ENCODE results near the gene IL1A.

The IL1A gene

DNA sequence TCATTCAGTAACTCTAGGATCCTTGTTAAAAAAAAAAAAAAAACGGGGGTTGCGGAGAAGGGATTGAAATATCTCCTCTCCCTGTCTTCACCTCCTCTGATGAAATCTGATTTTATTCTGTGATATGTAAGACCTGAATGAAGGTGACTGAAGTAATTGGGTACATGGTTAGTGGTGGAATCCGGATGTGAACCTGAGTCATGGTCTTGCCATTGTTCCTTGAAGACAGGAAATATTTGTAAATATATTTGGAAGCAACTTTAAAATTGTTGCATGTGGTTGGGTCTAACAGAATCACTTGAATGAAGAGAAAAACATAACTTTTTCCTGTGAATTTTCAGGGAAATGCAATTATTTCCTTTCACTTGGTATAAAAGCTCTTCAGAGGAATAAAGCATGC lies 3.0 kb upstream of the IL1A start:
- Histone ChIP-seq H3K4me1 (ENCODE audit: insufficient read depth, low read length) (no peaks in the 10 kb centered on the region), H3K4me3 (ENCODE audit: low read depth in 1 of 2, low read length in 2 of 2) (no peak overlapping the region), H3K4me2 (ENCODE audit: insufficient read depth, low read length) (no peak overlapping the region), H3K27ac (ENCODE audit: low read length) (no peak overlapping the region), H3K9ac (ENCODE audit: low read depth, low read length) (no peak overlapping the region), H4K20me1 (ENCODE audit: insufficient read depth, low read length) (no peaks in the 10 kb centered on the region), H3K9me3 (ENCODE audit: insufficient read depth, low read length, severe bottlenecking) (no peaks in the 10 kb centered on the region), H3K79me2 (ENCODE audit: insufficient read depth, low read length) (no peaks in the 10 kb centered on the region), H3K36me3 (ENCODE audit: insufficient read depth, low read length) (no peaks in the 10 kb centered on the region), H3K27me3 (ENCODE audit: insufficient read depth, low read length, poor library complexity) (peaks cover 12% of the 10 kb centered on the region), H2AFZ (ENCODE audit: low read depth, low read length) (no peak overlapping the region)
- DNase-seq (no peak), ATAC-seq (ENCODE audit: insufficient read depth, low read depth) (no peak)
- TF ChIP-seq EZH2 (IDR thresholded peaks at IDR 0.05; ENCODE audit: borderline replicate concordance, low read depth, low read length, severe bottlenecking): no peak
- TF ChIP-seq, protein P1, sequence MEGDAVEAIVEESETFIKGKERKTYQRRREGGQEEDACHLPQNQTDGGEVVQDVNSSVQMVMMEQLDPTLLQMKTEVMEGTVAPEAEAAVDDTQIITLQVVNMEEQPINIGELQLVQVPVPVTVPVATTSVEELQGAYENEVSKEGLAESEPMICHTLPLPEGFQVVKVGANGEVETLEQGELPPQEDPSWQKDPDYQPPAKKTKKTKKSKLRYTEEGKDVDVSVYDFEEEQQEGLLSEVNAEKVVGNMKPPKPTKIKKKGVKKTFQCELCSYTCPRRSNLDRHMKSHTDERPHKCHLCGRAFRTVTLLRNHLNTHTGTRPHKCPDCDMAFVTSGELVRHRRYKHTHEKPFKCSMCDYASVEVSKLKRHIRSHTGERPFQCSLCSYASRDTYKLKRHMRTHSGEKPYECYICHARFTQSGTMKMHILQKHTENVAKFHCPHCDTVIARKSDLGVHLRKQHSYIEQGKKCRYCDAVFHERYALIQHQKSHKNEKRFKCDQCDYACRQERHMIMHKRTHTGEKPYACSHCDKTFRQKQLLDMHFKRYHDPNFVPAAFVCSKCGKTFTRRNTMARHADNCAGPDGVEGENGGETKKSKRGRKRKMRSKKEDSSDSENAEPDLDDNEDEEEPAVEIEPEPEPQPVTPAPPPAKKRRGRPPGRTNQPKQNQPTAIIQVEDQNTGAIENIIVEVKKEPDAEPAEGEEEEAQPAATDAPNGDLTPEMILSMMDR (IDR thresholded peaks at IDR 0.05; ENCODE audit: borderline replicate concordance, extremely low read depth, low read length, poor library complexity, severe bottlenecking): no peak

DNA sequence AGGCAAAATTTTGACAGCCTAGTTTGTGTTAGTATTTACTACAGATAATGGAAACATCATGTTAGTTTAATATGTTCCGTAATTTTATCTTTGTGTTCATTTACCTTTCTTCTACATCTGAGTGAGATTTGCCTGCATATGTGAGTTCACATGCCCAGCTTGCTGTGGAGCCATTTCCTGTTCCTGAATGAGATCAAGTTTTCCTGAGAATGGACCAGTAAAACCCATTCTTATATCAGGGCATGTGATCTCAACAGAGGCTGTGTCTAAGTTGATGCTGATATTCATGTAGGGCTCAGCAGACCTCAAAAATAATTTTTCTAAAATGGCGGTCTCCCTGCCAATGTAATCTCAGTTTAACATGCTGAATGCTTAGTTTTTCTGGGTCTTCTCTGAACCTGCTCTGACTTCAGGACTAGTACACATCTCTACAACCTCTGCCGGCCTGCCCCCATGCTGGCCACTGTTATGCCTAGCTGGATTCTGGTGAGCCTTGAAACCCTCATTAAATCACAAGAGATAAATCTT lies 1.0 kb downstream of the IL1A start:
- Histone ChIP-seq H3K9ac (ENCODE audit: low read depth, low read length) (no peak overlapping the region), H3K27me3 (ENCODE audit: insufficient read depth, low read length, poor library complexity) (peaks cover 19% of the 10 kb centered on the region), H3K4me3 (ENCODE audit: low read depth in 1 of 2, low read length in 2 of 2) (no peak overlapping the region), H3K9me3 (ENCODE audit: insufficient read depth, low read length, severe bottlenecking) (no peaks in the 10 kb centered on the region), H3K36me3 (ENCODE audit: insufficient read depth, low read length) (no peaks in the 10 kb centered on the region), H3K79me2 (ENCODE audit: insufficient read depth, low read length) (no peaks in the 10 kb centered on the region), H4K20me1 (ENCODE audit: insufficient read depth, low read length) (no peaks in the 10 kb centered on the region), H3K27ac (ENCODE audit: low read length) (no peak overlapping the region), H3K4me1 (ENCODE audit: insufficient read depth, low read length) (no peaks in the 10 kb centered on the region), H2AFZ (ENCODE audit: low read depth, low read length) (no peak overlapping the region), H3K4me2 (ENCODE audit: insufficient read depth, low read length) (no peak overlapping the region)
- DNase-seq (no peak), ATAC-seq (ENCODE audit: insufficient read depth, low read depth) (no peak)
- TF ChIP-seq, protein P1 (IDR thresholded peaks at IDR 0.05; ENCODE audit: borderline replicate concordance, extremely low read depth, low read length, poor library complexity, severe bottlenecking): no peak
- no peak for TF ChIP-seq EZH2 (IDR thresholded peaks at IDR 0.05; ENCODE audit: borderline replicate concordance, low read depth, low read length, severe bottlenecking)

DNA sequence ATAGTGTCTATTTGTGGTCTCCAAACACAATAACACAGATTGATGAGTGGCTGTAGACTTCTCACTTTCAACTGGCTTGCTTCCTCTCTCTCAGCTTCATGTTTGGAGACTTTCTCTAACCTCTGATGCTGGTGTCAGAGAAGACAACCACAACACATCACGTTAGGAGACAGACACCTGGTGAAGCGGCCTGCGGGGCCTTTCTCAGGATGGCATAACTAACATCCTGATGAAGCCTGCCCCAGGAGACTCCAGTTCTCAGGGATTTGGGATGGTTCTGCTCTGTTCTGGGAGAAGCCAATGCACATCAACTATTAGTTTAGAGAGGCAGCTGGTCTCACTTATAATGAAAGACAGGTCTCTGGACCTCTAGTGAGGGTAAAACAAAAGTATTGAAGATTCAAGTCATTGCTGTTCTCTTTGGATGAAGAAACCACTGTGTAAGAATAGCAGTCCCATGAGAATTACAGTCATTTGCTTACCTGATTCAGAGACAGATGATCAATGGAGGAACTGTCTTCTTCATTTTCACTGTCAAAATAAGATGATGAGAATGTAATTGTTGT lies 2.0 kb downstream of the IL1A start:
- DNase-seq (no peak), ATAC-seq (ENCODE audit: insufficient read depth, low read depth) (no peak)
- Histone ChIP-seq H3K4me3 (ENCODE audit: low read depth in 1 of 2, low read length in 2 of 2) (no peak overlapping the region), H3K36me3 (ENCODE audit: insufficient read depth, low read length) (no peaks in the 10 kb centered on the region), H2AFZ (ENCODE audit: low read depth, low read length) (no peak overlapping the region), H3K9ac (ENCODE audit: low read depth, low read length) (no peak overlapping the region), H3K27ac (ENCODE audit: low read length) (no peak overlapping the region), H4K20me1 (ENCODE audit: insufficient read depth, low read length) (no peaks in the 10 kb centered on the region), H3K9me3 (ENCODE audit: insufficient read depth, low read length, severe bottlenecking) (no peaks in the 10 kb centered on the region), H3K4me1 (ENCODE audit: insufficient read depth, low read length) (no peaks in the 10 kb centered on the region), H3K79me2 (ENCODE audit: insufficient read depth, low read length) (no peaks in the 10 kb centered on the region), H3K27me3 (ENCODE audit: insufficient read depth, low read length, poor library complexity) (peaks cover 19% of the 10 kb centered on the region), H3K4me2 (ENCODE audit: insufficient read depth, low read length) (no peak overlapping the region)
- TF ChIP-seq, protein P1 (IDR thresholded peaks at IDR 0.05; ENCODE audit: borderline replicate concordance, extremely low read depth, low read length, poor library complexity, severe bottlenecking): no peak
- TF ChIP-seq EZH2 (IDR thresholded peaks at IDR 0.05; ENCODE audit: borderline replicate concordance, low read depth, low read length, severe bottlenecking): no peak

Measured in DND-41 (cell line).